Measurements from ENCODE around the gene CMSS1.

GRCh38 chr3:99901200-99901926 is 83.7 kb downstream of the CMSS1 start:
- no peak for TF ChIP-seq CTCF (IDR thresholded peaks at IDR 0.05)
- no peak for TF ChIP-seq POLR2A (IDR thresholded peaks at IDR 0.05)

All from uterus (tissue), 2 donors.